IPS DF 19.7 (cell line): ENCODE data around the gene MGMT.

Experiments used
- DNase-seq: peaks from one replicate; pipeline ENCODE4 v3.0.0-alpha.2; 2013; ENCODE audit warnings: low read depth, low spot score

MGMT gene

GRCh38 chr10:129520440-129521080 is 53.5 kb downstream of the MGMT start:
- DNase-seq: no peak

GRCh38 chr10:129521161-129522025 is 54.4 kb downstream of the MGMT start:
- DNase-seq: no peak

- DNase-seq: no peak
Observed at GRCh38 chr10:129522041-129522585, 55.1 kb downstream of the MGMT start.

GRCh38 chr10:129523031-129523722 is 56.1 kb downstream of the MGMT start:
- DNase-seq: no peak

- DNase-seq: no peak
Observed at GRCh38 chr10:129523723-129524316, 56.8 kb downstream of the MGMT start.

- DNase-seq: no peak
Observed at GRCh38 chr10:129524936-129525335, 57.9 kb downstream of the MGMT start.

GRCh38 chr10:129525401-129525801 is 58.4 kb downstream of the MGMT start:
- DNase-seq: no peak

- no peak for DNase-seq
Observed at GRCh38 chr10:129526943-129527342, 59.9 kb downstream of the MGMT start.

- no peak for DNase-seq
Observed at GRCh38 chr10:129528376-129528978, 61.4 kb downstream of the MGMT start.

GRCh38 chr10:129530581-129530980 is 63.5 kb downstream of the MGMT start:
- DNase-seq: no peak

GRCh38 chr10:129531195-129531968 is 64.3 kb downstream of the MGMT start:
- DNase-seq: peak; percentile 52

- no peak for DNase-seq
Observed at GRCh38 chr10:129531969-129532660, 65.1 kb downstream of the MGMT start.

- no peak for DNase-seq
Observed at GRCh38 chr10:129532838-129533237, 65.8 kb downstream of the MGMT start.

GRCh38 chr10:129533281-129533680 is 66.2 kb downstream of the MGMT start:
- no peak for DNase-seq

GRCh38 chr10:129534826-129535225 is 67.8 kb downstream of the MGMT start:
- no peak for DNase-seq

- no peak for DNase-seq
Observed at GRCh38 chr10:129536336-129536735, 69.3 kb downstream of the MGMT start.

- no peak for DNase-seq
Observed at GRCh38 chr10:129537151-129537550, 70.1 kb downstream of the MGMT start.

- no peak for DNase-seq
Observed at GRCh38 chr10:129538236-129538635, 71.2 kb downstream of the MGMT start.

- no peak for DNase-seq
Observed at GRCh38 chr10:129541200-129541599, 74.2 kb downstream of the MGMT start.
